ENCODE results near the gene PANK4. TPM values are rescaled to one million over a fixed set of nuclear protein-coding genes. Genes with fewer than 3 reads are reported as not detected.

Gene PANK4
- total and polyA plus RNA-seq, 9 of the 15 experiments (the other 6 are each of a cell fraction or from before 2014, with no cell fraction given): 0.93 to 55.6 (median 31.5) TPM

DNA sequence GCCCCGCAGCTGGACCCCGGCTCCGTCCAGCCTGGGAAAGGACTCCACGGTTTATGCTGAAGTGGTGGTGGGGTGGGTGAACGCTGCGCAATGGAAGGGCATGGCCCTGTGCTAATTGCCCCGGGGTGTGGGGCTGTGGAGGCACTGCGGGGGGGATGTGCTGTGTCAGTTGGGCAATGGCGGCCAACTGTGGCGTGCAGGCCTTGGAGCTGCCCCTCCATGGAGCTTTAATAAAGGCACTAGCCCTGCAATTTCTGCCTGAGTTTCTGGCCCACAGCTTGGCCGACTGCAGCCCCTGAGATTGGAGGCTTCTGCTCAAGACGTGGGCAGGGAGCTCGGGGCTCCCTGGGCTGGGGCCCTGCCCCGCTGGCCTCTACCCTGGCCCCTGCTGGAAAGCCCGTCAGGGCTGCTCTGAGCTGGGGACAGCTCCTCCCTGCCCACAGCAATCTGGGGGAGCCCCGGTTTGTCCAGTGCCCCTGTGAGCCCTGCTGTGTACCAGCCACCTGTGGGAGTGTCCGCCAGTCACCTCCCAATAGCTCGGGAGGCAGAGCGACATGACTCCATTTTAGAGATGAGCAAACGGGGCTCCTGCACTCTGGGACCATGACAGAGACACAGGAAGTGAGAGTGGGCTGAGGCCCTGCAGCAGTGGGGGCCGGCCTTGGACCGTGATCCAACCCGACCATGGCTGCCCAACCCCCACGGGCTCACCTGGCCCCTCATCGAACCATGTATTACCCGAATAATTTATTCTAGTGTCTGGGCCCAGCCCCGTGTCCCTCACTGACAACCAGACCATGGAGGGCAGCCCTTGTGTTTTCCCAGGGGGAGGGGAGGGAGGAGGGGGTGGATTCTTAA, 21.0 kb upstream of the PANK4 start (continued):
- TF ChIP-seq POU5F1 (IDR thresholded peaks at IDR 0.05; ENCODE audit: borderline replicate concordance, low read depth, low read length, partially characterized antibody) (no peak), KDM2B (CRISPR knock-in tag; IDR thresholded peaks at IDR 0.05) (no peak), DDX20 (tag; IDR thresholded peaks at IDR 0.05; ENCODE audit: low read depth) (no peak), VEZF1 (CRISPR knock-in tag; IDR thresholded peaks at IDR 0.05) (peak; percentile 8; the same call in 1 of the 2 replicates), ZMIZ1 (IDR thresholded peaks at IDR 0.05; ENCODE audit: low read depth in 2 of 2, low read length in 2 of 2) (no peak), YY1 (IDR thresholded peaks at IDR 0.05; ENCODE audit: borderline replicate concordance in 1 of 3, control insufficient read depth in 1 of 3, extremely low read depth in 1 of 3, insufficient read depth in 3 of 3, insufficient read length in 1 of 3, insufficient replicate concordance in 2 of 3, low read depth in 1 of 3, low read length in 2 of 3) (peak; percentile 44 to 85 (median 50)), ILK (tag; IDR thresholded peaks at IDR 0.05; ENCODE audit: borderline replicate concordance, low read depth) (no peak), HDAC6 (IDR thresholded peaks at IDR 0.05; ENCODE audit: low read depth, low read length) (no peak), ZNF140 (CRISPR knock-in tag; IDR thresholded peaks at IDR 0.05) (no peak), TCF7 (IDR thresholded peaks at IDR 0.05; ENCODE audit: borderline replicate concordance) (0 out of 2 replicates have a peak, but pooled peaks have one; percentile 13), RBBP5 (IDR thresholded peaks at IDR 0.05; ENCODE audit: borderline replicate concordance, insufficient read depth, low read length, poor library complexity, severe bottlenecking) (peak; percentile 10), ASH1L (IDR thresholded peaks at IDR 0.05; ENCODE audit: borderline replicate concordance, low read depth, partially characterized antibody) (no peak), TCF7L2 (IDR thresholded peaks at IDR 0.05; ENCODE audit: low read depth, low read length) (no peak), RBFOX2 (IDR thresholded peaks at IDR 0.05; ENCODE audit: low read depth, low read length) (peak; percentile 7; the same call in 1 of the 2 replicates), ZBTB43 (CRISPR knock-in tag; IDR thresholded peaks at IDR 0.05) (no peak)
- TF ChIP-seq, protein P1, sequence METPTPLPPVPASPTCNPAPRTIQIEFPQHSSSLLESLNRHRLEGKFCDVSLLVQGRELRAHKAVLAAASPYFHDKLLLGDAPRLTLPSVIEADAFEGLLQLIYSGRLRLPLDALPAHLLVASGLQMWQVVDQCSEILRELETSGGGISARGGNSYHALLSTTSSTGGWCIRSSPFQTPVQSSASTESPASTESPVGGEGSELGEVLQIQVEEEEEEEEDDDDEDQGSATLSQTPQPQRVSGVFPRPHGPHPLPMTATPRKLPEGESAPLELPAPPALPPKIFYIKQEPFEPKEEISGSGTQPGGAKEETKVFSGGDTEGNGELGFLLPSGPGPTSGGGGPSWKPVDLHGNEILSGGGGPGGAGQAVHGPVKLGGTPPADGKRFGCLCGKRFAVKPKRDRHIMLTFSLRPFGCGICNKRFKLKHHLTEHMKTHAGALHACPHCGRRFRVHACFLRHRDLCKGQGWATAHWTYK (CRISPR knock-in tag; IDR thresholded peaks at IDR 0.05): peak; percentile 34; the same call in 1 of the 2 replicates
